ENCODE results near the gene ARMH1.

The ARMH1 gene

GRCh38 chr1:44674113-44675000 is at the start of gene ARMH1, which contains the start of gene TMEM53:
Gene ARMH1, plus strand, starts transcription at chr1:44674714. Its CDS starts 14,984 bp downstream, at chr1:44689698.
Gene TMEM53, minus strand, starts transcription at chr1:44674481. Its CDS starts 90 bp downstream, at chr1:44674391.
- peak; percentile 91 to 99 (median 98) for DNase-seq

- no peak for DNase-seq
These were observed 49.2 kb upstream of the ARMH1 start for GRCh38 chr1:44625348-44625747.

GRCh38 chr1:44628962-44629756 is 45.4 kb upstream of the ARMH1 start:
- no peak for DNase-seq

- DNase-seq: no peak
These were observed 44.4 kb upstream of the ARMH1 start for GRCh38 chr1:44630116-44630515.

GRCh38 chr1:44631333-44631646 is 43.2 kb upstream of the ARMH1 start:
- DNase-seq: peak in 2 of 56 donors; percentile 56 to 71

GRCh38 chr1:44631647-44632539 is 42.6 kb upstream of the ARMH1 start:
- peak in 55 of 56 donors; percentile 22 to 88 (median 73) for DNase-seq

GRCh38 chr1:44632598-44632997 is 41.9 kb upstream of the ARMH1 start:
- DNase-seq: no peak

GRCh38 chr1:44634606-44635189 is 39.8 kb upstream of the ARMH1 start:
- DNase-seq: no peak

- no peak for DNase-seq
These were observed 39.1 kb upstream of the ARMH1 start for GRCh38 chr1:44635439-44635838.

GRCh38 chr1:44636083-44636687 is 38.3 kb upstream of the ARMH1 start:
- DNase-seq: no peak

GRCh38 chr1:44636688-44637598 is 37.6 kb upstream of the ARMH1 start:
- DNase-seq: no peak

GRCh38 chr1:44637702-44638411 is 36.7 kb upstream of the ARMH1 start:
- DNase-seq: peak in 3 of 56 donors; percentile 22 to 49 (median 23)

- peak in 4 of 56 donors; percentile 16 to 38 (median 26) for DNase-seq
These were observed 34.2 kb upstream of the ARMH1 start for GRCh38 chr1:44640200-44640853.

GRCh38 chr1:44641126-44642102 is 33.1 kb upstream of the ARMH1 start:
- DNase-seq: peak in 1 of 56 donors; percentile 20

GRCh38 chr1:44642255-44642654 is 32.3 kb upstream of the ARMH1 start:
- peak in 7 of 56 donors; percentile 15 to 50 (median 31) for DNase-seq

- DNase-seq: no peak
These were observed 31.6 kb upstream of the ARMH1 start for GRCh38 chr1:44642925-44643324.

Data from nucleus accumbens (tissue), 56 donors.